Activated T-cell treated with anti-CD3 and anti-CD28 coated beads, Interleukin-2, amount 50 U/mL, for 72 hours (primary cell): ENCODE data around the gene GCH1. TPM values are rescaled to one million over a fixed set of nuclear protein-coding genes. Genes with fewer than 3 reads are reported as not detected.

Source experiments
- ATAC-seq, 2 donors: fragments of 150-1000 bp; cut with Tn5 transposase; replicated peaks in 1 of 2; 2 replicates each; pipeline ENCODE4 v1.10.0; 2021; ENCODE audit warnings: moderate library complexity in 2 of 2, mild to moderate bottlenecking in 1 of 2
- DNase-seq, 2 donors: peaks; one replicate each; pipeline ENCODE4 v3.0.0; 2021 to 2022; ENCODE audit warnings: mixed read lengths in 1 of 2
- H3K27ac Mint-ChIP-seq: one replicate; pipeline ENCODE4 v1.8.0; 2022; ENCODE audit warnings: mild to moderate bottlenecking, moderate library complexity, mixed read lengths
- H3K27me3 Mint-ChIP-seq: one replicate; pipeline ENCODE4 v1.8.0; 2022; ENCODE audit warnings: low read depth, mixed read lengths
- H3K36me3 Mint-ChIP-seq, 2 donors: one replicate each; pipeline ENCODE4 v1.8.0; 2022; ENCODE audit warnings: mixed read lengths in 2 of 2, mild to moderate bottlenecking in 1 of 2; ENCODE audit not compliant: insufficient read depth in 2 of 2
- H3K4me1 Mint-ChIP-seq: one replicate; pipeline ENCODE4 v1.8.0; 2022; ENCODE audit warnings: low read depth, mixed read lengths
- H3K4me3 Mint-ChIP-seq, 2 donors: one replicate each; pipeline ENCODE4 v1.8.0; 2022; ENCODE audit warnings: mild to moderate bottlenecking in 2 of 2, mixed read lengths in 2 of 2, moderate library complexity in 2 of 2
- H3K9me3 Mint-ChIP-seq, 2 donors: one replicate each; pipeline ENCODE4 v1.8.0; 2022; ENCODE audit warnings: mixed read lengths in 2 of 2
- total RNA-seq, 2 donors: library from RNA; stranded (reverse); gene quantifications; one replicate each; pipeline ENCODE4 v1.2.3, GENCODE V29; 2022

GCH1 gene
- total RNA-seq, 2 donors from 2014 or later: 35.3 to 54.0 TPM

- Mint-ChIP-seq H3K36me3 (peaks cover 3 to 11% of the 10 kb centered on the region in 2 donors), H3K27me3 (no peaks in the 10 kb centered on the region), H3K9me3 (no peaks in the 10 kb centered on the region), H3K27ac (no peak overlapping the region), H3K4me1 (no peaks in the 10 kb centered on the region), H3K4me3 (no peak overlapping the region)
- DNase-seq (no peak), ATAC-seq (no peak)
Observed at GRCh38 chr14:54840336-54840735, 62.3 kb downstream of the GCH1 start.

- Mint-ChIP-seq H3K4me1 (no peaks in the 10 kb centered on the region), H3K27ac (no peak overlapping the region), H3K9me3 (no peaks in the 10 kb centered on the region), H3K4me3 (no peak overlapping the region), H3K27me3 (no peaks in the 10 kb centered on the region), H3K36me3 (peaks cover 3 to 11% of the 10 kb centered on the region in 2 donors)
- DNase-seq (no peak), ATAC-seq (no peak)
Observed at GRCh38 chr14:54839701-54840119, 62.9 kb downstream of the GCH1 start.

- Mint-ChIP-seq H3K9me3 (no peaks in the 10 kb centered on the region), H3K4me1 (no peaks in the 10 kb centered on the region), H3K27ac (no peak overlapping the region), H3K27me3 (no peaks in the 10 kb centered on the region), H3K36me3 (peaks cover 3 to 8% of the 10 kb centered on the region in 2 donors), H3K4me3 (no peak overlapping the region)
- ATAC-seq (no peak), DNase-seq (no peak)
Observed at GRCh38 chr14:54838931-54839512, 63.6 kb downstream of the GCH1 start.

GRCh38 chr14:54837508-54838149 is 65.0 kb downstream of the GCH1 start:
- DNase-seq: no peak
- Mint-ChIP-seq H3K27ac (no peak overlapping the region), H3K9me3 (no peaks in the 10 kb centered on the region), H3K36me3 (peaks cover 3 to 7% of the 10 kb centered on the region in 2 donors), H3K4me3 (no peak overlapping the region), H3K4me1 (no peaks in the 10 kb centered on the region), H3K27me3 (no peaks in the 10 kb centered on the region)
- no peak for ATAC-seq

- H3K27ac Mint-ChIP-seq: no peak overlapping the region
Observed at GRCh38 chr14:54836231-54836630, 66.4 kb downstream of the GCH1 start.

GRCh38 chr14:54834727-54835126 is 67.9 kb downstream of the GCH1 start:
- Mint-ChIP-seq H3K4me1 (no peaks in the 10 kb centered on the region), H3K27ac (no peak overlapping the region), H3K4me3 (no peak overlapping the region), H3K27me3 (no peaks in the 10 kb centered on the region), H3K36me3 (peaks cover 0 to 1% of the 10 kb centered on the region in 2 donors), H3K9me3 (peaks cover 0 to 5% of the 10 kb centered on the region in 2 donors)
- DNase-seq (no peak), ATAC-seq (no peak)

More at GRCh38 chr14:54836231-54836630, 66.4 kb downstream of the GCH1 start:
- Mint-ChIP-seq H3K4me1 (no peaks in the 10 kb centered on the region), H3K9me3 (peaks cover 0 to 2% of the 10 kb centered on the region in 2 donors), H3K27me3 (no peaks in the 10 kb centered on the region), H3K36me3 (peaks cover 3% of the 10 kb centered on the region in 2 donors), H3K4me3 (no peak overlapping the region)
- DNase-seq (no peak), ATAC-seq (no peak)

GRCh38 chr14:54834081-54834480 is 68.5 kb downstream of the GCH1 start:
- no peak for DNase-seq
- Mint-ChIP-seq H3K4me1 (no peaks in the 10 kb centered on the region), H3K27ac (no peak overlapping the region), H3K27me3 (no peaks in the 10 kb centered on the region), H3K9me3 (peaks cover 0 to 5% of the 10 kb centered on the region in 2 donors), H3K4me3 (no peak overlapping the region), H3K36me3 (no peaks in the 10 kb centered on the region)
- ATAC-seq: no peak

GRCh38 chr14:54830650-54831049 is 72.0 kb downstream of the GCH1 start:
- H3K4me3 Mint-ChIP-seq: no peak overlapping the region
- ATAC-seq: no peak

GRCh38 chr14:54829486-54830224 is 73.0 kb downstream of the GCH1 start:
- Mint-ChIP-seq H3K4me3 (no peak overlapping the region), H3K36me3 (peaks cover 0 to 5% of the 10 kb centered on the region in 2 donors), H3K4me1 (no peaks in the 10 kb centered on the region), H3K27ac (no peak overlapping the region), H3K27me3 (no peaks in the 10 kb centered on the region), H3K9me3 (peaks cover 10 to 17% of the 10 kb centered on the region in 2 donors)
- no peak for ATAC-seq
- DNase-seq: no peak

More at GRCh38 chr14:54830650-54831049, 72.0 kb downstream of the GCH1 start:
- no peaks in the 10 kb centered on the region for H3K27me3 Mint-ChIP-seq
- H3K27ac Mint-ChIP-seq: no peak overlapping the region
- H3K36me3 Mint-ChIP-seq: peaks cover 0 to 2% of the 10 kb centered on the region in 2 donors
- no peak for DNase-seq
- H3K9me3 Mint-ChIP-seq: peaks cover 6 to 13% of the 10 kb centered on the region in 2 donors
- no peaks in the 10 kb centered on the region for H3K4me1 Mint-ChIP-seq

GRCh38 chr14:54828037-54828436 is 74.6 kb downstream of the GCH1 start:
- Mint-ChIP-seq H3K9me3 (peaks cover 10 to 25% of the 10 kb centered on the region in 2 donors), H3K27me3 (no peaks in the 10 kb centered on the region), H3K4me3 (no peak overlapping the region), H3K36me3 (peaks cover 7 to 12% of the 10 kb centered on the region in 2 donors), H3K27ac (no peak overlapping the region), H3K4me1 (no peaks in the 10 kb centered on the region)
- DNase-seq (no peak), ATAC-seq (no peak)

- DNase-seq (no peak), ATAC-seq (no peak)
- Mint-ChIP-seq H3K27ac (no peak overlapping the region), H3K4me1 (no peaks in the 10 kb centered on the region), H3K36me3 (peaks cover 7 to 12% of the 10 kb centered on the region in 2 donors), H3K27me3 (peaks cover 18% of the 10 kb centered on the region), H3K4me3 (no peak overlapping the region), H3K9me3 (peaks cover 10 to 22% of the 10 kb centered on the region in 2 donors)
Observed at GRCh38 chr14:54823757-54824549, 78.7 kb downstream of the GCH1 start.

- DNase-seq (no peak), ATAC-seq (no peak)
- Mint-ChIP-seq H3K4me3 (no peak overlapping the region), H3K4me1 (no peaks in the 10 kb centered on the region), H3K36me3 (peaks cover 7 to 12% of the 10 kb centered on the region in 2 donors), H3K9me3 (peaks cover 10 to 22% of the 10 kb centered on the region in 2 donors), H3K27ac (no peak overlapping the region), H3K27me3 (peaks cover 18% of the 10 kb centered on the region)
Observed at GRCh38 chr14:54822685-54823084, 79.9 kb downstream of the GCH1 start.
